Raji (cell line): ENCODE data around the gene LDB2.

Experiments used
- POLR2A ChIP-seq: IDR thresholded peaks from 2 replicates; pipeline ENCODE4 v1.6.1; 2011; ENCODE audit warnings: low read depth, low read length, control low read depth; ENCODE audit not compliant: insufficient read depth

The LDB2 gene

GRCh38 chr4:16729336-16729735 is 169.1 kb downstream of the LDB2 start:
- TF ChIP-seq POLR2A, result no peak

DNA sequence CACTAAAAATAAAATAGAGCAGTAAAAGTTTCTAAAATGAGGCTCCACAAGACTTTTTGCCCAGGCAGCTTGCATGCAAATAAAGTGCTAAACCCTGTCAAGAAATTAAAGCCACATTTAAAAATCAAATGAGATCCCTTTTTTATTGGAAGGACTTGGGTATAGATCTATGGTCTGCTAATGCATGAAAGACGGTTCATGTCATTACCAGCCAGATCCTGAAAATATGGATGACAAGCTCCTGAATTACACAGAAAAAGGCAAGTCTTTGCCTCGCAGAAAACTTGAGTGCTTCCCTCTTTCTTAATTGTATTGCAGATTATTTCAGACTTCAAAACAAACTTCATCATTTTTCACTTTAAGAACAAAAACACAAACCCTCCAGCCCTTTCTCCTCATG is 169.6 kb downstream of the LDB2 start:
- TF ChIP-seq POLR2A, result no peak

- TF ChIP-seq POLR2A, result no peak
These were observed 170.3 kb downstream of the LDB2 start for GRCh38 chr4:16728111-16728510.

DNA sequence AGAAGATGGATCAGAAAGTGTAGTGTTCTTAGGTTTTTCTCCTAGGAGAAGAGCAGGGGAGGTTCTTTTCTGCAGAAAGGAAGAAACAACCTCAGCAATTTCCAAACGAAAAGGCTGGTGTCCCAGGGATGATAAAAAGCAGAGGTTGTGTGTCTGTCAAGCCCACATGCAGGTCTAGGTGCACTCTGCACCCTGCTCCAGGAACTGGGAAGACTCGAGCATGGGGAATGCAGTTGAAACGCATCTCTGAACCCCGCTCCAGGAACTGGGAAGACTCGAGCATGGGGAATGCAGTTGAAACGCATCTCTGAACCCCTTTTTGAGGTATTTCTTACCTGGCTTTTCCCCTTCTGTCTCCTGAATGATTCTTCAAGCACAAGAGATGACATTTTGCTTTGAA is 171.2 kb downstream of the LDB2 start:
- TF ChIP-seq POLR2A, result no peak

- TF ChIP-seq POLR2A, result no peak
These were observed 171.9 kb downstream of the LDB2 start for GRCh38 chr4:16726368-16727050.

GRCh38 chr4:16725252-16725651 is 173.2 kb downstream of the LDB2 start:
- TF ChIP-seq POLR2A, result no peak

DNA sequence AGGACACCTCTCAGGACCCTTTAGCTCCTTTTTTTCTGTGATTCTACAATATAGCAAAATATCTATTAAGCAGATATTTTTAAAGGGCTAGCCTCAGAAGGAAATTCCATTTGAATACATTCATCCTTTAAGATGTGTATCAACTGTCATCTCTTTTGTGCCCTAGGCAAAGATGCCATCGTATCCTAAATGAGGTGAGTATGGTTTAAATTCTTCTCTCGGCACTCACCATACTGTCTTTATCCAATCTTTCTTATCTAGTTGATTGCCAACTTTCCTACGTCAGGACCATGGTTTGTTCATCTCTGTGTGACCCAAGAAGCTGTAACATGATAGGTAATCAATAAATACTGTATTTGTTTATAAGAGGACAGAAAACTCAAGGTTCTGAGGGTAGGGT is 176.0 kb downstream of the LDB2 start:
- TF ChIP-seq POLR2A, result no peak

- no peak for TF ChIP-seq POLR2A
These were observed 176.7 kb downstream of the LDB2 start for GRCh38 chr4:16721613-16722291.

DNA sequence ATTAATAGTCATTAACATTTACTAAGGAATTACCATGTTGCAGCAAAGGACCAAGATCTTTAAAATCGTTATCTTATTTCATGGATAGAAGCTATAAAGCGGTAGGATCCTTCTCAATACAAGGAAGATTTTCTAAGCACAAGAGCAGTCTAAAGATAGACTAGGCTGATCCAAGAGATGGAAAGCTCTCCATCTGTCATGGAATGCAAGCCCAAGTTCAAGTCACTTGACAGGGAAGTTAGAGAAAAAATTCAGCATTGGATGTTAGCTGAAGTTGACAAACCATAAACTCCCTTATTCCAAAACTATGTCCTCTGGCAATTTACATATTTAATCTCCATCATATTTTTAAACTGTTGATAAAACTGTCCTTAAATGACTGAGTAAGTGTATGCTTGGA is 177.7 kb downstream of the LDB2 start:
- TF ChIP-seq POLR2A, result no peak

DNA sequence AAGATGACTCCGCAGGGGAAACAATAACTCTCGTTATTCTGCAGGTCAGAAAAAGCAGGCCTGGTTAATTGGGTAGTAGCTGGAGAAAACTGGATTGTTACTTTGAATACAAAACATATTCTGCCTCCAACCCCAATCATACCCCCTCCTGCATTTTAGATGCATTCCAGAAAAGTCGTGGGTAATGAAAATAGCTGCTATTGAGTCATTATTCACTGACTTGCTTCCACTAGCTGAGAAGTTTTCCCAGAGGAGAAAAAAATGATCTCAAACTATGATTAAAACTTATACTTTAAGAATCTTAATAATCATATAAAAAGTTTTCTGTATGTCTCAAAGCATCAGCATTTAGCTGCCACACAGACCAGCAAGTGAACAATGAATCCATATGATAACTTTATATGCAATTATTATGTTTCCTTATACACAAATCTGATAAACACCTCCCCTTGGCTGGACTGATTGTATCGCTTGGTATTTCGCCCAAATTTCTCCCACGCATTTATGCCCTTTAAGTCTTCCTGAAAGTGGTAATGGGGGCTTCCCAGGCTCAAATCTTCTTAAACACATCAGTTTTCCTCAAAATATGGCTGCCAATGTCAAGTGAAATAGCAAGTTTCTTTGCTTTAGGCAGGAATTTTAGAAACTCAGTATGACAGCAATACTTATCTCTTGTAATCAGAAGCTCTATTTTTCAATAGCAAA is 181.0 kb downstream of the LDB2 start:
- TF ChIP-seq POLR2A, result no peak

- no peak for TF ChIP-seq POLR2A
These were observed 183.0 kb downstream of the LDB2 start for GRCh38 chr4:16715482-16715881.

DNA sequence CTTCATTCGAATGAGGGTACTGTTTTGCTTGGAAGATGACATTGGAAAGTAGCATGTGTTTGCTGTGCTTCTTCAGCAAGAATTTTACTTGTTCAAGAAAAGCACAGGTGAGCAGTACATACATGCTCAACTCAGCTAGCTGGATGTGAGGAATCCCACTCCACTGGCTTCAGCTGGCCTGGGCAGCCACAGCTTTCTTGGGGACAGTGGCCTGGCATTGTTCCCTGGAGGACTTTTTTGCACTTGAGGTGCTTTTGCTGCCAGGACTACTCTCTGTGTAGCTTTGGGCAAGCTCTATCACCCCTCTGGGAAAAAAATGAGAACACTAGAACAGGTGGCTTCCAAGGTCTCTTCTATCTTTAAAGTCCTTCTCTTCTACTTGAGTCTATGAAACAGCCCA is 184.3 kb downstream of the LDB2 start:
- TF ChIP-seq POLR2A, result no peak

- TF ChIP-seq POLR2A, result no peak
These were observed 184.7 kb downstream of the LDB2 start for GRCh38 chr4:16713696-16714095.

- no peak for TF ChIP-seq POLR2A
These were observed 185.2 kb downstream of the LDB2 start for GRCh38 chr4:16713271-16713670.

DNA sequence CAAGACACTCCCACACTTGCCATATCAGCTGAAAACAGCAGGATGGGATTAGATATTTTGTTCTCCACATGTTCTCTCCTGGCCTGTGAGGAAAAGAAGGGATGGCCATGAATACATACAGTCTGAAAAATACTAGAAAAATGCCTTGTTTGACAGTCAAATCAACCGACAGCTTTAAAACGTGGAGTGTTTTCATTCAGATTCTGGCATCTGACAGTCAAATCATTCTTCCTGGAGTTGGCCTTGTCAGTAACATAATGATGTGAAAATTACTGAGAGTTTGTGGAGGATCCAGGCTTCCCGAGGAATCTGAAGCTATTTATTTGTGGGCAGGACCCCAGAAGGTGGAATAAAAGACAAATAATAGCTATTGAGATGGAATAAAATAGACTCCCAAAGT is 188.2 kb downstream of the LDB2 start:
- TF ChIP-seq POLR2A, result no peak

- no peak for TF ChIP-seq POLR2A
These were observed 190.6 kb downstream of the LDB2 start for GRCh38 chr4:16707874-16708273.
